ENCODE measurements around the gene CADM4.
A peak's percentile ranks its signal among the peaks of the same experiment; 100 is the strongest.
"Not testable (repeated sequence)": the region's sequence is repeated elsewhere in the genome, so short reads cannot be mapped to it uniquely, and the experiment has no call there.

Gene CADM4

DNA sequence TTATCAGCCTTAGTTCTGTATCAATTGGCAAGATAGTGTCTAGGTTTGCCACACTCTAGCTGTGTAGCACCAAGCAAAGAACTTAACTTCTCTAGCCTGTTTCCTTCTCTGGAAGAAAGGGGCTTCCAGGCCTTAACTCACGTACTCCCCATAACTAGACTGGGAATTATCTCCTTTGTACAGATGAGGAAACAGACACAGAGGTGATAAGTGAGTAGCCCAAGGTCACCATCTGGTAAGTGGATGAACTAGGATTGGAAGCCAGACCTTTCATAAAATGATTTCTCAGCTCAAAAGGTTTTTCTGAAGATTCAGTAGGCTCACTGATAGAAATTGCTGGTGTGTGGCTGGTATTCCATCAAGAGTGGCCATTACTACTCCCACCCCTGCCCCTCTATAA lies 23.3 kb downstream of the CADM4 start:
- Mint-ChIP-seq H3K36me3 (ENCODE audit: low read depth) (peaks cover 43% of the 10 kb centered on the region), H3K4me1 (ENCODE audit: low read depth) (peaks cover 32% of the 10 kb centered on the region), H3K9me3 (no peaks in the 10 kb centered on the region), H3K27ac (peak overlapping the region; percentile 74), H3K27me3 (no peaks in the 10 kb centered on the region), H3K4me3 (no peak overlapping the region)
- no peak for DNase-seq

DNA sequence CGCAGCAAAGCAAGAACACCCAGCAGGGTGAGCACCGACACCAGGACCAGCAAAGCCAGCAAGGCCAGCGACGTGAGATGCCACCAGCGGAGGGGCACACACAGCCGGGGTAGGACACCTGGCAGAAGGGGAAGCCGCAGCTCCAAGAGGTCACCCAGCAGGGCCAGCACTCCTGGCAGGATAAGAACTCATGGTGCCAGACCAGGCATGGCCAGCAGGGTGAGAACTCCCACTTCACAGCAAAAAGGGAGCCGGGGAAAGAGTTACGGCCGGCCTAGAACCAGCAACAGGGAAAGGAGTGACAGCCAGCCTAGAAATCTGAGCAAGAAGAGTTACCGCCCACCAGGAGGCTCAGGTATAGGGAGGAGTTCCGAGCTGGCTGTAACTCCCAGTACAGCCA lies 27.3 kb downstream of the CADM4 start:
- H3K36me3 Mint-ChIP-seq (ENCODE audit: low read depth) = peaks cover 34% of the 10 kb centered on the region
- H3K4me3 Mint-ChIP-seq = no peak overlapping the region
- peaks cover 17% of the 10 kb centered on the region for H3K4me1 Mint-ChIP-seq (ENCODE audit: low read depth)
- H3K27me3 Mint-ChIP-seq = no peaks in the 10 kb centered on the region
- no peaks in the 10 kb centered on the region for H3K9me3 Mint-ChIP-seq
- no peak overlapping the region for H3K27ac Mint-ChIP-seq
- DNase-seq = no peak

DNA sequence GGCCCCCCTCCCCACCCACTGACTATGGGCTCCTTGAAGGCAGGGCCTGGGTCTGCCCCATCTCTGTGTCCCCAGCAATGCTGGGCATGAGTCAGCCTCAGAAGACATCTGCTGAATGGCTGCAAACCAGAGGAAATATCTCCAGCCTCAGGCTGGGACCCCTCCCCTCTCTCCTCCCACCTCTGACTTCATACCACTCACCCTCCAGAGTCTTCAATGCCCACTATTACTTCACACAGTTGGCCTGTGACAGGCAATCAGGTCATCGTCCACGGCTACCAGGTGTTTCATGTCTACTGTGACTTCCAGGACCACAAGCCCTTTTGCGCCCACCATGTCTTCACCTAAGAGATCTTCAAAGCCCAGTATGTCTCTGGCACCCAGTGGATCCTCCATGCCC lies 27.9 kb downstream of the CADM4 start, which contains the start of gene SRRM5:
TSS of gene SRRM5 (plus strand) at position 301 of the 400 bp plus-strand sequence. CDS start at position 335, 34 bp downstream.
- Mint-ChIP-seq H3K36me3 (ENCODE audit: low read depth) (peaks cover 40% of the 10 kb centered on the region), H3K4me3 (no peak within 1 kb of the TSS), H3K27me3 (no peaks in the 10 kb centered on the region), H3K27ac (peak within 1 kb of the TSS; percentile 76), H3K9me3 (no peaks in the 10 kb centered on the region), H3K4me1 (ENCODE audit: low read depth) (peaks cover 19% of the 10 kb centered on the region)
- no peak for DNase-seq

DNA sequence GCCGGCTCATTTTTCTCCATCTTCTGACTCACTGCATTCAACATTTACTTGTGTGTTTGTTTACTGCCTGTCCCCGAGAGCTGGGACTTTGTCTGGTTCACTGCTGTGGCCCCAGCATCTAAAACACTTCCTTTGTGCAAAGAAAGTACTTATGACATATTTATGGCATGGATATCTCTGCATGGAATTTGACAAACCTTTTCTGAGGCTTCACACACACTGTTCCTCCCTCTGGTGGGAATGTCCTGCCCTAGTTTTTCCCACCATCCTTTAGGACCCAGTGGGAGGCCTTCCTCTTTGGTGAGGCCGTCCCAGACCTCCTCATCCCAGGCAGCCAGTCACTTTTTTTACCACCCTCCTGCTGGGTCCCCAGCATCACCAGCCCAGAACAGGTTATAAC lies 29.2 kb downstream of the CADM4 start:
- Mint-ChIP-seq H3K27ac (peak overlapping the region; percentile 76), H3K9me3 (no peaks in the 10 kb centered on the region), H3K27me3 (no peaks in the 10 kb centered on the region), H3K36me3 (ENCODE audit: low read depth) (peaks cover 44% of the 10 kb centered on the region), H3K4me1 (ENCODE audit: low read depth) (peaks cover 15% of the 10 kb centered on the region), H3K4me3 (no peak overlapping the region)
- no peak for DNase-seq

DNA sequence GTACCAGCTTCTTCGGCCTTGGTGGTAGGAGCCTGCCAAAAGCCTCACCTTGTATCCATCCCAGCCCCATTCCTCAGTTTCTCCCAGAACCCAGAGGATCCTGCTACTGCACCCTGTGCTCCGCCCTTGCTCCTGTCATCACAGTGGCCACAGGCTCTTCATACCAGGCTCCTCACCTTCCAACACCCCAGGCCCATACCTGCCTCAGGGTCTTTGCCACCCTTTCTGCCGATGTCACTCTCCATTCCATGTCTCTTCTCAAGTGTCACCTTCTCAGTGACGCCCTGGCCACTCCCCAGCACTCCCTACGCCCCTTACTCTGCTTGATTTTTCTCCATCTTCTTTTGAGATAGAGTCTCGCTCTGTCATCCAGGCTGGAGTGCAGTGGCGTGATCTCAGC lies 29.8 kb downstream of the CADM4 start:
- Mint-ChIP-seq H3K27me3 (no peaks in the 10 kb centered on the region), H3K4me3 (no peak overlapping the region), H3K4me1 (ENCODE audit: low read depth) (peaks cover 14% of the 10 kb centered on the region), H3K36me3 (ENCODE audit: low read depth) (peaks cover 47% of the 10 kb centered on the region), H3K9me3 (no peaks in the 10 kb centered on the region), H3K27ac (peak overlapping the region; percentile 41)
- no peak for DNase-seq

DNA sequence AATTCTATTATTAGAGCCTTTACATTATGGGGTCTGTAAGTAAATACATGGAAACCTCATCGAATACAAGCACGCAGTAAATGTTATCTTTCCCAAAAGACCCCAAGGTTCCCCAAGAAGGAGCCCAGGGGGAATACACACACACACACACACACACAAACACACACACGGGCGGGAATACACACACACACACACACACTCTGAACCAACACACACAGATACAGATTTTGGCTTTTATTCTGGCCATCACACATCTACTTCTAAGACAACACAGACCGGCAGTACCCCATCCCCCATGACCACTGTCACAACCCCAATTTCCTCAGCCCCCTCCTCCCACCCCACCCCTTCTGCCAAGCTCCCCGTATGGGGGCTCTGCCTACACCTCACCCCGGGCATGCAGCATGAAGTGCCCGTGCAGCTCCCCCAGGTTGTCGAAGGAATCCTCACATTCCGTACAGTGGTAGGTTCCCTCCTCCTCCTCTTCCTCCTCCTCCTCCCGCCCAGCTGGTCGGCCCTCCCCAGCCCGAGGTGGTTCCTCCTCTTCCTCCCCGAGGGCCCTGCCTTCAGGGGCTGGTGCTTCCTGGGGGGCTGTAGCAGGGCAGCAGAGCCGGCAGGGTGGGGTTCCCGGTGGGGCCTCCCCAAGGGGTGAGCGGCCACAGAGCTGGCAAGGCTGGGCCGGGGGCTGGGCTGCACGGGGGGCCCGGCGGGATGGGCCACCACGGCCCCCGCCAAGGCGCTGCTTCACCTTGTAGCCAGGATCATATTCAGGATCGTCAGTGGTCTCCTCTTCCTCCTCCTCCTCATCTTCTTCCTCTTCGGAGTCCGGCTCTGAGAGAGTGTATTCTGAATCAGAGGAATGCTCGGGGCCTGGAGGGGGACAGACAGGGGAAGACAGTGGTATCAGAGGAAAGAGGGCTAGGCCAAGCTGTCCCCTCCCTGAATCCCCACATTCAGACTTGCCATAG lies 32.1 kb downstream of the CADM4 start:
- H3K27ac Mint-ChIP-seq = peak overlapping the region; percentile 75
- H3K27me3 Mint-ChIP-seq = no peaks in the 10 kb centered on the region
- DNase-seq = no peak
- peaks cover 43% of the 10 kb centered on the region for H3K36me3 Mint-ChIP-seq (ENCODE audit: low read depth)
- H3K4me1 Mint-ChIP-seq (ENCODE audit: low read depth) = peaks cover 14% of the 10 kb centered on the region
- H3K9me3 Mint-ChIP-seq = no peaks in the 10 kb centered on the region
- H3K4me3 Mint-ChIP-seq = no peak overlapping the region

DNA sequence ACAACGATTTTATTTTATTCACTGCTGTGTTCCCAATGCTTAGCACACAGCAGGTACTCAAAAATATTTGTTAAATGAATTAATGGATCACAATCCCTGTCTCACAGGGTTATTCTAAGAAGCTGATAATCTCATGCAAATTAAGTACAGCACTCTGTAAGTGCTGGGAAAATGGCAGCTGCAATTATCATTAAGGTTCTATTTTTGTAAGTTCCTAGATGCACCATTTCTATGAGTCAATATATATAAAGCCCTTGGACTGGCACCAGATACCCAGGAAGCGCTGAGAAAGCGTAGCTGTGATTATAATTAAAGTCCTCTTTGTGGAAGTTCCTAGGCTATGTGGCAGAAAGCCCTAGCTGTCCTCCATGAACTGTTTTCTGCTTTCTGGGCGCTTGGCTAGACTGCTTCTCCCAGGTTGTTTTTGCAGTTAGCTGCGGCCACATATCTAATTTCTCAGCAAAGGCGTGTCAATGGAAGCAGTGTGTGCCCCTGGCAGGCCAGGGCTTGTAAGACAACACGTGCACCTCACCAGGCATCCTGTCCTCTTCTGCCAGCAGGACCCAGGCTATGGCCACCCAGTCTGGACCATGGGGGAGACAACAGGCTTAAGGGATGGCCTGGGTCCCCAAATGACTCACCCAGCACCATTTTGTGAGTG lies 33.0 kb downstream of the CADM4 start:
- Mint-ChIP-seq H3K4me3 (no peak overlapping the region), H3K27ac (peak overlapping the region; percentile 75), H3K9me3 (no peaks in the 10 kb centered on the region), H3K4me1 (ENCODE audit: low read depth) (peaks cover 11% of the 10 kb centered on the region), H3K27me3 (no peaks in the 10 kb centered on the region), H3K36me3 (ENCODE audit: low read depth) (peaks cover 45% of the 10 kb centered on the region)
- DNase-seq = no peak

DNA sequence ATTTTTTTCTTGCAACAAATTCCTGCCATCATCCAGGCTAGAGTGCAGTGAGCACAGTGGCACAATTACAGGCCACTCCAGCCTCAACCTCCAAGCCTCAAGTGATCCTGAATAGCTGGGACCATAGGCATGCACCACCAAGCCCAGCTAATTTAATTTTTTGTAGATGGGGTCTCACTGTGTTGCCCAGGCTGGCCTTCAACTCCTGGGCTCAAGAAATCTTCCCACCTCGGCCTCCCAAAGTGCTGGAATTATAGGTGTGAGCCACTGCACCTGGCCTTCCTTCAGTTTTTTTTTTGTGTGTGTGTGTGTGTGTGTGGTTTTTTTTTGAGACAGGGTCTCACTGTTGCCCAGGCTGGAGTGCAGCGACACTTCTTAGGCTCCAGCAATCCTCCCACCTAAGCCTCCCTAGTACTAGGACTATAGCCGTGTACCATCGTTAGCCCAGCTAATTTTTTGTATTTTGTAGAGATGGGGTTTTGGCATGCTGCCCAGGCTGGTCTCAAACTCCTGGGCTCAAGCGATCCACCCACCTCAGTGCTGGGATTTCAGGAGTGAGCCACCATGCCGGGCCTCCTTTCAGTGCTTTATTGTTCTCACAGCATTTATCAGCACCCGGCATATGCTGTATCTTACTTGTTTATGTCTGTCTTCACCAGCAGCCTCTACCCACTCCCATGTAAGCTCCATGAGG lies 33.6 kb downstream of the CADM4 start:
- Mint-ChIP-seq H3K27ac (no peak overlapping the region), H3K9me3 (no peaks in the 10 kb centered on the region), H3K36me3 (ENCODE audit: low read depth) (peaks cover 48% of the 10 kb centered on the region), H3K4me1 (ENCODE audit: low read depth) (peaks cover 8% of the 10 kb centered on the region), H3K4me3 (no peak overlapping the region), H3K27me3 (no peaks in the 10 kb centered on the region)
- no peak for DNase-seq

DNA sequence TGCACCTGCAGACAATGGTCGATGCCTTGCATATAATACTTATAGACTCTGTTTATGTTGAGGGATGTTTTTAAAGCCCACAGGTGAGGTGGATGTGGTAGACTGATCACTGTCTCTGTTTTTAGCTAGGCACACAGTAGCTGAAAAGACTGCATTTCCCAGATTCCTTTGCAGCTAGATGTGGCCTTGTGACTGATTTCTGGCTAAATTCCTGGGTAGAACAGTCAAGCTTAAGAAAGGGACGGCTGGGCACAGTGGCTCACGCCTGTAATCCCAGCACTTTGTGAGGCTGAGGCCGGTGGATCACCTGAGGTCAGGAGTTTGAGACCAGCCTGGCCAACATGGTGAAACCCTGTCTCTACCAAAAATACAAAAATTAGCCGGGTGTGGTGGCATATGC lies 39.3 kb downstream of the CADM4 start:
- not testable (repeated sequence) for DNase-seq, H3K4me3 Mint-ChIP-seq, H3K27me3 Mint-ChIP-seq, H3K9me3 Mint-ChIP-seq
- Mint-ChIP-seq H3K27ac (peak overlapping the region; percentile 82), H3K4me1 (ENCODE audit: low read depth) (peaks cover 30% of the 10 kb centered on the region), H3K36me3 (ENCODE audit: low read depth) (peaks cover 81% of the 10 kb centered on the region)

DNA sequence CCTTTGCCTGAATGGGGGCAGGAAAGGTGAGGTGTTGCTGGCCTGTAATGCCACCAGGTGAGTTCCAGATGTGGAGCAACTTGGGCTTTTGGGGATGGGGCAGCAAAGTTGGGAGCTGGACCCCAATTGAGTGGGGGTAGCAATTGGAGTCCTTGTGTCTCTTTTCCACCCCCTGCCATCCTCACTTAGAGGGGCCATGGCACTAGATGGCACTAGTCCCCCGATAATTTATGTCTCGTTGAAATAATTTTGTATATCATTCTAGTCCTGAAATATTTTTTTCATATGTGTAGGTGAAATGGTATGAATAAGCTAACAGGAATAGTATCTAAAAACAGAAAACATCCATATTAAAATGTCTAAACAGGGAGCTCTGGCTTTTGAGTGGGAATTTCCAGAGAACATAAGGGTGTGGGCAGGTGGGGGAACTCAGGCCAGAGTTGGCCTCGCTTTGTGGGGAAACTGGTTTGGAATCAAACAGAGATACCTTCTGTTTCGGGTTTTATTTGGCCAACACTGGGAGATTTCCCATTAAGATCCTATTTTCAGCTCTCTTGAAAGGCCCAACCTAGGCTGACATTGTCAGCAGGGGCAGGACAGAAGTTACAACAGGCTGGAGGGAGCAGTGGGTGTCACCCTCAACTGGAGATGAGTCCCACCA lies 39.9 kb downstream of the CADM4 start:
- no peaks in the 10 kb centered on the region for H3K9me3 Mint-ChIP-seq
- no peak for DNase-seq
- H3K4me1 Mint-ChIP-seq (ENCODE audit: low read depth) = peaks cover 30% of the 10 kb centered on the region
- H3K4me3 Mint-ChIP-seq = no peak overlapping the region
- H3K27me3 Mint-ChIP-seq = no peaks in the 10 kb centered on the region
- peaks cover 82% of the 10 kb centered on the region for H3K36me3 Mint-ChIP-seq (ENCODE audit: low read depth)
- peak overlapping the region; percentile 71 for H3K27ac Mint-ChIP-seq

DNA sequence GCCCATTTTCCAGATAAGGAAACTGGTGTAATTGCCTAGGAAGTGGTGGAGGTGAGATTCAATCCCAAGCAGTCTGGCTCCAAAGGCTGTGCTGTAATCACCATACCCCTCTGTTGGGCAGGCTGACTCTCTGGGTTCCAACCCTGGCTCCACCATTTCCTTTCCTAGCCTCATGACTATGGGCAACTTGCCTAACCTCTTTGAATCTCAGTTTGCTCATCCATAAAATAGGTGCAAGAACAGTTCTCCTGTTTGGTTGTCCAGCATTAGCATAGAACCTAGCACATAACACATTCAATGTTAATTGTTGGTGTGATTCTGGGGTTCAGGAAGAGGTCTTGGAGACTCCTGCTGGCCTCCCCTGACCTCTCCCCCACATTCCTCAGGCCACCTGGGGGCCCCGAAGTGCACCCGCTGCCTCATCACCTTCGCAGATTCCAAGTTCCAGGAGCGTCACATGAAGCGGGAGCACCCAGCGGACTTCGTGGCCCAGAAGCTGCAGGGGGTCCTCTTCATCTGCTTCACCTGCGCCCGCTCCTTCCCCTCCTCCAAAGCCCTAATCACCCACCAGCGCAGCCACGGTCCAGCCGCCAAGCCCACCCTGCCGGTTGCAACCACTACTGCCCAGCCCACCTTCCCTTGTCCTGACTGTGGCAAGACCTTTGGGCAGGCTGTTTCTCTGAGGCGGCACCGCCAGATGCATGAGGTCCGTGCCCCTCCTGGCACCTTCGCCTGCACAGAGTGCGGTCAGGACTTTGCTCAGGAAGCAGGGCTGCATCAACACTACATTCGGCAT lies 41.0 kb downstream of the CADM4 start:
- peak overlapping the region; percentile 100 for H3K27ac Mint-ChIP-seq
- no peak for DNase-seq
- no peaks in the 10 kb centered on the region for H3K9me3 Mint-ChIP-seq
- peaks cover 34% of the 10 kb centered on the region for H3K4me1 Mint-ChIP-seq (ENCODE audit: low read depth)
- no peaks in the 10 kb centered on the region for H3K27me3 Mint-ChIP-seq
- H3K36me3 Mint-ChIP-seq (ENCODE audit: low read depth) = peaks cover 89% of the 10 kb centered on the region
- H3K4me3 Mint-ChIP-seq = peak overlapping the region; percentile 100

DNA sequence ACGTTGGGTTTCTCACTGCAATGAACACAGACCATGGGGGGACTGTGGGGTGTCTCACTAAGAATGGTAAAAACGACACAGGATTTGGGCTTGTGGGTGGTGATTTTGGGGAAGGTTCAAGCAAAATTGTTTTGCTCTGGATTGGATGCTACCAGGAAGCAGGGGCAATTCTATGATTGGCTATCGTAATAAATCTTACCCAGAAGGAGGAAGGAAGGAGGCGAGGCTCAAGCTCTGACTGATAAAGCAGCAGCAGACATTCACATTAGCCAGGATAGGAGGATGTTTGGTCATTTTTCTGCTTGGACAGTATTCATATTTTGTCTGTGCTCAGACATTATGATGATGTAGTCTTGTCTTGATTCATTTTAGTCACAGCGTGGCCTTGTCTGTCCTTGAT lies 41.8 kb downstream of the CADM4 start:
- no peak for DNase-seq
- Mint-ChIP-seq H3K9me3 (no peaks in the 10 kb centered on the region), H3K4me1 (ENCODE audit: low read depth) (peaks cover 39% of the 10 kb centered on the region), H3K36me3 (ENCODE audit: low read depth) (peaks cover 90% of the 10 kb centered on the region), H3K4me3 (peak overlapping the region; percentile 100), H3K27ac (peak overlapping the region; percentile 100), H3K27me3 (no peaks in the 10 kb centered on the region)

DNA sequence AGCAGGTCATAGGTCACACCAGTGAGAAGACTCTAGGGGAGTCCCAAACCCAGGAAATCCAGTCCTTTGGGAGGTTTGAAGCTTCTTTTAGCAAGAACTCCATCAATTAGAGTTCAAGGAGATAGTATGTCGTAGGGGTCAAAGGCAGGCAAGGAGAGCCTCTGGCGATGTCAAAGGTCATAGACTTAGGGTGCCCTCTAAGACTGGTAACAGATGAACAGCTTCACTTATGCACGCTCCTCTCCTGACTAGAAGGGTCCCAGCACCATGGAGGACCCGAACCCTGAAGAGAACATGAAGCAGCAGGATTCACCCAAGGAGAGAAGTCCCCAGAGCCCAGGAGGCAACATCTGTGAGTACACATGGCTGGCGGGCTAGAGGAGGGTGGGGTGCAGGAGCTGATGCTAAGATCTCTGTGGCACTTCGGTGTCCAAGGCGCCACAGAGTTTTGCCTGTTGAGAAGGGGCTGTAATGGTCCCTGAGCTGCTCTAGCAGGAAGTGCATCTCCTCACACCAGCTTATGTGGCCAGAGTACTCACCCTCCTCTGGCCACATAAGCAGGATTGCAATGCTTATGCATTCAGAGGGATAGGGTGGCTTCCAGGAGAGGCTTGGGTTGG lies 42.7 kb downstream of the CADM4 start:
- Mint-ChIP-seq H3K4me1 (ENCODE audit: low read depth) (peaks cover 39% of the 10 kb centered on the region), H3K4me3 (peak overlapping the region; percentile 100), H3K27me3 (no peaks in the 10 kb centered on the region), H3K27ac (peak overlapping the region; percentile 100), H3K36me3 (ENCODE audit: low read depth) (peaks cover 86% of the 10 kb centered on the region), H3K9me3 (no peaks in the 10 kb centered on the region)
- DNase-seq = peak; percentile 37
